Measurements from ENCODE around the gene JAK1.

Gene JAK1

DNA sequence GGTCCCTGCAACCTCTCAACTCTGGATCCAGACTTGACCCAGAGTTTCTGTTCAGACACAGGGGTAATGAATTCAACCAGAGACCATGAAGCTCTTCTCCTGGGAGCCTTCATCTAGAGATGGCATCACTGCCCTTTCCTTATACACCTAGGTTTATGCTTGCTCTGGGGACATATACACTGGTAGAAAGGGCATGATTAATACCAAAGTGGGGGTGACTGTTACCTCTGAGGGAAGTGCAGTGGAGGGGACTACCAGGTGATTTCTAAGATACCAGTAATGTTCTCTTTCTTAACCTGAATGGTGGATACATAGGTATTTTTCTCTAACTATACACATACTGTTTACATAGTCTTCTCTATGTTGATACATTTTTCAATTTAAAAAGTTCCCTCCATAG lies 48.4 kb downstream of the JAK1 start:
- no peak for DNase-seq

DNA sequence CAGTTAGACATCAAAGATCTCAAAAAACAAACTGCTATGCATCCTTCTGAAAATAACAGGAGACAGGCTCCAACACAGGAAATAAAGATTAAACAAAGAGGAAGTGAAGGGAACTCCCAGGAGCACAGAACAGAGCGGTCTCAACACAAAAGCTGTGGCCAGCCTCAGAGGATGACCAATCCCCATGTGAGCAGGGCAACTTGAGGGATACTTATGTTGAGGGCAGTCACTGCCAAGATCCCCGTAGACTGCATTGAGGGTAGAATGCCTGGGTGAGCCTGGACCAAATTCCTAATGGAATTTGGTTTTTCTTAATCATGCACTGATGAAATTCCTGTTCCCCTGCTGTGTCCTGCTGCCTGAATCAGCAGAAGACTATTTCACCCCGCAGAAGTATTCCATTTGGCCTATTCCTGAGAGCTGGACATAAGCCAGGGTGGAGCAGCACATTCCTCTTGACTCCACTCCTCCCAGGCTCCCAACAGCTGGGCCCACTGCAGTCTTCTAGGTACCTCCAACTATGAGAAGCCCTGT lies 49.0 kb downstream of the JAK1 start:
- no peak for DNase-seq

DNA sequence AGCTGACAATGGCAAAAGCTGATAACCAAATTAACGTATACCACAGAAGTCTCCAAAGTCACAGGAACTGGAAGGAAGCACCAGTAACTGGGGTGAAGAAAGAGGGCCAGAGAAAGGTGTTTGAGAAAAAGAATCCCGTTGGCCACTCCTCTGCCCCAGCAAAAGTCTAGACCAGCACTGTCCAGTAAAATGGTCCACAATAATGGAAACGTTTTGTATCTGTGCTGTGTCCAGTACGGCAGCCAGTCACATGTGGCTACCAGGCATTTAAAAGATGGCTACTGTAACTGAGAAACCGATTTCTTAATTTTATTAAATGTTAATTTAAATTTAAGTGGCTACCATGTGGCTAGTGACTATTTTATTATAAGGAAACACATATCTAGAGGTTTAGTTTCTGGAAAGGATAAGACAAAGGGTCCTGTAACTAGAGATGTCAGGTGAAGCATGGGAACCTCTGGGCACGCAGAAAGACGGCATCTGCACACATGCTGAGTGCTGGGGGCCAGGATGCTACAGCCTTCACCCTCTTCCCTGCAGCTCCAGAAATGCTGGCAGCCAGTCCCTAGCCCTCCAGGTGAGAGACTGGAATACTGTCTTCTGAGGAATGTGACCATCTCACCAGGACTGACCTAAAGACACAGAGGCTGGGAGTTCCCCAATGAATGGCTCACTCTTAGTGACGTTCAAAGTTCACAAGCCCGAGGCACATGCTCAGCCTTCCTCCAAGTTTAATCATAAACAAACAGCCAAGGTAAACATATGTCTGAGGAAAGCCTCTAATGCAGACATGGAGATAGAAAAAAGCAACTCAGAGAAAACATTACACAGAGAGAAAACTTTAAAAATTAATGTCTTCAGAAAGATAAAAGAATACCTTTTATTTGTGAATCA lies 50.7 kb downstream of the JAK1 start:
- no peak for DNase-seq

DNA sequence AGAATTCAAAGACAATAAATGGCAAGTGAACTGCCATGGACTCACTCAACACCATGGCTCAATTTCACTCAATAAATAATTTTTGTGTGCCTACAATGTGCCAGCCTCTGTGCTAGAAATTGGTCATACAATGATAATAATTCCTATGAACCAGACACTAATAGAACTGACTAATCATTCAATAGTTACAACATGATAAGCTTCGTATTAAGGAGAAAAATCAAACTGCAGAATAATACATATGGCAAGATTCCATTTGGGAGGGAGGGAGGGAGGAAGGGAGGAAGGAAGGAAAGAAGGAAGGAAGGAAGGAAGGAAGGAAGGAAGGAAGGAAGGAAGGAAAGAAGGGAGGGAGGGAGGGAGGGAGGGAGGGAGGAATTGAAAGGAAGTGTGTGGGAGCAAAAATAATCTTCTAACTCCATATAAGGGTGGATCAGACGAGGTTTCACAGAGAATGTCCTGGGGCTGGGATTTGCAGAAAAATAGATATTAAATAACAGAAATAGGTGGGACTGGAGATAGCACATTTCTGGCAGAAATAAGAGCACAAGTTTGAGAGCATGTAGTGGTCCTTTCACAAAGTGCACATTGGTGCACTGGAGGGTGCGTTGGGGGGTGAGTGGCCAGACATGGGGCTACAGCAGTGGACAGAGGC lies 52.9 kb downstream of the JAK1 start:
- DNase-seq = no peak

DNA sequence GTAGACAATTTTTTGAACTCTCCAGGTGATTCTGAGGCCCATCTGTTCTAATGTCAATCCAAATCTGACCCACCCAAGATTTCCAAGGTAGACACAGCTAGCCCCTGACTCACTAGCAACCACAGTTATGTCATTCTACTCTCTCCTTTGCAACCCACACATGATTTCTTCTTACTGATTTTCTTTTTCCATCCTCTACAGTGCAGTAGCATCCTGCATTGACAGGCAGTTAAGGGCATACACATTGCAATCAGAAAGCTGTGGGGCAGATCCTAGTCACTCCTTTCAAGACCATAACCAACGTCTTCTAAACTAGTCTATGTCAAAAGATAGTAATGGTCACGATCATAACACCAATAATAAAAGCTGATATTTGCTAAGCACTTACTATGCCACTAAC lies 54.2 kb downstream of the JAK1 start:
- no peak for DNase-seq

DNA sequence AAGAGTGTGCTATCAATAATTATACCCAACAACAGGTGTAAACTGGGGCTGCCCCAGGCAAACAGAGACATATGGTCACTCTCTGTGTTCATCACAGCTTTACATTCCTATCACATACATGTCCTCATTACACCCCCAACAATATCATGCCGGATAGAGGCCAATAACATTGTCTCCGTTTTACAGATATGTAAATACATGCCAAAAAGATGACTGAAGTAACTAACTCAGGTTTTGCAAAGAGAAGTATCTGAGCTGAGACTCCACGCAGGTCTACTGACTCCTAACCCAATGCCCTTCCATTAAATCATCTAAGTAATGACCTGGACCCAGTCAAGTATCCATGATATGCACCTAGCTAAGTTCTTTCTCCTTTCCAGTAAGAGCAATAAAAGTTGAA lies 55.0 kb downstream of the JAK1 start:
- DNase-seq = no peak

DNA sequence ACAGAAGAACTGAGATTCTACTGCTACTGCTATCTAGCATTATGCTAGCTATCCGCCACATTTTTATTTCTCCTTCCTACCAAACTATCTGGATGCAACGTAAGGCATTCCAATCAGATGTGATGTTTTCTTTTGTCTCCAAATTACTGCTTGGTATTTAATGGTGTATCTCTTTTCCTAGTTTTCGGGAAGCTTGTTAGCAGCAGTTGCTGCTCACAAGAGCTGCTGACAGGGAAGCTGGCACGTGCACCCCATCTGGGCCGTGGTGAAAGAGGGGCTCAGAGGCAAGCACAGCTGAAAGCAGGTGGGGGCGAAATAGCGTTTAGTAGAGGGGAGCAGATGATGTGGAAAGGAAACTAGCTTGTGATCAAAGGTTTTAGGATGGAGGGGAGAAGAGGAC lies 57.3 kb downstream of the JAK1 start:
- no peak for DNase-seq

DNA sequence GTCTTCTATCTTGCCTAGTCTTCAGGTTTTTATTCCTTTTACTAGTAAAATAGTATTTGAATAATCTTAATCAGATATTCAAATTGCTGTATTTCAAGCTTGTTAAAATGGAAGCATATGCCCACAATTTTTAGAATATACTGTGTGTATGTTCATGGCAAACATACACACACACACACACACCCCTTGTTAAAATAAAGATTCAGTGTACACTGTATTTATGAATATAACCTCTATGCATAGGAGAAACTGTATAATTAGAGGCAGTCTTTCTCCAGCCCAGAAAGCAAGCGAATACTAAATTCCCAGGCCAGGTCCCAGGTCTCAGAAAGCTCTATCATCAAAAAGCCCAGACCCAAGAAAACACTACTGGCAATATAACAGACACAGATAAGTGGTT lies 57.8 kb downstream of the JAK1 start:
- no peak for DNase-seq

DNA sequence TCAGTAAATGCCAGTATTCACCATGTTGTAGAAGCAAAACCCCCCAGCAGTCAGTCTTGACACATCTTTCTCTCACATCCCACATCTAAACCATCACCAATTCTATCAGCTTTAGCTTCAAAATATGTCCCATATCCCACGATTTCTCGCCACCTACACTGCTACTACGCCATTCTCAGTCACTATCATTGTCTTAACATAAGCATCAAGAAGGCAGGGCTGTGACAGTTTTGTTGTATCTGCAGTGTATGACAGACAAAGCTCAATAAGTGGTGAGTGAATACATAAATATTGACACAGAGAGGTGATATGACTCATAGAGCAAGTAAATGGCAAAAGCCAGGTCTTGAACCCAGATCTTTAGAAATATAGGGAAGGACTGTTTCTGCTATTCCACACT lies 59.9 kb downstream of the JAK1 start:
- no peak for DNase-seq

DNA sequence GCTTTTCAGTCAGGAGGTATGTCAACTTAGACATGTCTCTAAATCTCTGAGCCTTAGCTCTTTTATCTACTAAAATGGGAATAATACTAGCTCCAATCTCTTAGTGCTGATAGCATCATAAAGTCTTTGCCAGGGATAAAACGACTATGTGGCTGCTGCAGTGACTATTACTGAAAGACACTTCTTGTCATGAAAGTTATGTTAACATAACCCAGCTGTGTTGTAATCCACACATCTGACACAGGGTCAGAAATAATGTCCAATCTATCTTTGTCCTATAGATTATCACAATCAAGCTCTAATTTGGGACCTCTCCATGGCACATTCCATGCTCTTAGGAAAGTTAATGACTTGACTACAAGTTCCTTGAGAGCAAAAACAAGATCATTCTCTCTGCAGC lies 62.8 kb downstream of the JAK1 start:
- DNase-seq = no peak

DNA sequence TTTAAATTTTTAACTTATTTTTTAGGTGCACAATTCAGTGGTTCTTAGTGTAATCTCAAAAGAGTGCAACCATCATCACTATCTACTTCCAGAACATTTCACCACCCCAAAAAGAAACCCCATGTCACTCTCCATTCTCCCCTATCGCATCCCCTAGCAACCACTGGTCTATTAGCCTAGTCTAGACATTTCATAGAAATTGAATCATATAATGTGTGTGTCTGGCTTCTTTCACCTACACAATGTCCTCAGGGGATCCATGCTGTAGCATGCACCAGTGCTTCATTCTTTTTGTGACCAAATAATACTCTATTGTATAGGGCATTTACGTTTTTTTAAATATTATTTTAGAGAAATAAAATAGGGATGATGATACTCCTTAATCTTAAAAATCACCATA lies 64.7 kb downstream of the JAK1 start:
- DNase-seq = no peak

DNA sequence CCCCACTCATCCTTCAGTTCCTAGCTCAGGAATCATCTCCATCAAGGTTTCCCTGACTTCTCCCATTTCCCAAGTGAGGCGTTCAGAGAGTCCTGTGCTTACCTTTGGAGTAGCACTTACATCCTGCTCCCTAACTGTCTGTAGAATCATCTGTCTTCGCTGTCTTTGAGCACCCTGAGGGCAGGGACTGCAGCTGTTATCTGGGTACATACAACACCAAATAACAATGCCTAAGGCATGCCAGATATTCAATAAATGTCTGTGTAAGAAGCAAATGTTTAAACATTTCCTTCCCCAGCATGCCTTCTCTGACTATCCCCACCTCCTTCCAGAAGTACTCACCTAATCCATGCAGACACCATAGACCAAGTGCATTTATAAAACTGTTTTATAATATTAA lies 65.4 kb downstream of the JAK1 start:
- DNase-seq = no peak

DNA sequence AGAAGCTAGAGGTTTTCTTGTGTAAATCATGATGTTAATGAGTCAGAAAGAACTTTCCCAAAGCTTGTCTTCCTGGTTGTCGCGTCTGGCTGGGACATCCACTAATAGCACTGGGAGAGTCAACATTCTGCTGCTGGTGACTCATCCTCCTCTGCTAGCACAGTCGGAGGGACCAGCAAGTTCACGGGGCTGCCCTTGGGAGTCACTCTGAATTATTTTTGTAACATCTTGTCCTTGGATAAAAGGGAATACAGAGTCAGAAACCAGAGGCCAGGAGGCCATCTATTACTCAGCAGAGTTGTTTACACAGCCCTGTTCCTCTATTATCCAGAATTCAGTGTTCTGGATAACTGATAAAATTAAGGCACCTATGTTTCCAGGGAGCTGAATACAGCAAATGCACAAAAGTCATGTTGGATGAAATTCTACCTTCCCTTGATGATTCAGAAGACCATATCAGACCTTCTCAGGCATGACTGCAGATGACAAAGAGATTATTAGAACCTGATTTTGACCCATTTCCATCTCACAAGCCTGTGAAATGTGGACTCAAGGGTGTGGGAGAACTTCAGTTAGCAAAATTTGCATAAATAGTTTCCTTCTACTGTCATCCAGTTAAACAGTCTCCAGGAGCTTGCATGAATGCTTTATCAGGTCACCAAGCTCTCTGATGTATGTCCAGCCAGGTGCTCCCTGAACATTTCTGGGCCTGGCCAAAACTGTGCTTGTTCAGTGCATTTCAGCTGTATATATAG lies 68.1 kb downstream of the JAK1 start:
- DNase-seq = no peak

DNA sequence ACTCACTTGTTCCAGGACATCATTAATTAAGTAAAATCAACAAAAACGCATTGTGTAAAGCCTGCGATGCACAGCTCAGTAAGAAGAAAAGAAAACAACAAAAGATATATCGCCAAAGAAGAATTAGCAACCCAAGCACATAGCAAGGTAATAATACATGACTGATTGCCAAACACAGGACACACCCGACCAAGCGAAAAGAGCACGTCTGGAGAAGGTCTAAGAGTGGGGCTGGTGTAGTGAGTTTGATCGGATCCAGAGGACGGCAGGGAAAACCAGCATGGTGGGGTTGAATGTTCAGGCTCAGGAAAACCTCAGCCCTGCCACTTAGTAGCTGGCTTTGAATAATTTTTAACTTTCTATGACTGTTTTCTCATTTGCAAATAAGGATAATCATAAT lies 69.8 kb downstream of the JAK1 start:
- no peak for DNase-seq

DNA sequence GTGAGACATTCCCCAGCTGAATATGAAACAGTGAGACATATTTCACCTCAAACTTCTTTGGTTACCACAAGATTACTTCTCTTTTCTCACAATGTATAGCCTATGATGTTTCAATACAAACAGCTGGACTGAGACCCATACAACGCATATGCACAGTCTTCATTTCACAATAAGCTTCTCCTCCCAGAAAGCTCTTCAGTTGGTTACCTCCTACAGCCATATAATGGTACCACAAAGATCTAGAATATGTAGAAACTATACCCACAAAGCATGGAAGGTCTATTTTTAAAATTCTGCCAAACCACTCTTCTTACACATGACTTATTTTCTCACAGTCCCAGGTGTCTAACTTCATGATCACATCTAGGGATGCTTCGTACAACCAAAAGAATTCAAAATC lies 70.8 kb downstream of the JAK1 start:
- DNase-seq = no peak

DNA sequence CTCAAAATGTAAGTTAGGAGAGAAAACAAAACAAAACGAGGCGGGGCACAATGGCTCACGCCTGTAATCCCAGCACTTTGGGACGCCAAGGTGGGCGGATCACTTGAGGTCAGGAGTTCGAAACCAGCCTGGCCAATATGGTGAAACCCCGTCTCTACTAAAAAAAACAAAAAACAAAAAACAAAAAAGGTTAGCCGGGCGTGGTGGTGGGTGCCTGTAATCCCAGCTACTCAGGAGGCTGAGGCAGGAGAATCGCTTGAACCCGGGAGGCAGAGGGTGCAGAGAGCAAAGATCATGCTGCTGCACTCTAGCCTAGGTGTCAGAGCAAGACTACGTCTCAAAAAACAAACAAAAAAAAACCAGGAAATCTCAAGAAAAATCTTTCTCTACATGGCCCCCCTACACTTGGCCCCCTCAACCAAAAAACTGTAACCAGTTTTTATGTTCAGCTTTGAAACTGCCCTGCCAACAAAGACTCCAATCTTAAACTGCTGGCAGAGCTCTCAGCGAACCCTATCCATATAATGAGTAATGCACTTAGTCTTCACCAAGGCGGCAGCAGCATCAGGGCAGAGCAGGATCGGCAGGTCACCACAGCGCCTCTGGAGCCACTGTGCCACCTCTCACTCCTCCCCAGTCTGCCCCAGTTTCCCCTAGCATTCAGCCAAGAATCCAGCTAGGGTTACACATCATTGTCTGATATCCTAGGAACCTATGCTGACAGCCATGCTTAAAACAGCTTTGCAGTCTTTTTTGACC lies 71.7 kb downstream of the JAK1 start:
- DNase-seq = no peak

DNA sequence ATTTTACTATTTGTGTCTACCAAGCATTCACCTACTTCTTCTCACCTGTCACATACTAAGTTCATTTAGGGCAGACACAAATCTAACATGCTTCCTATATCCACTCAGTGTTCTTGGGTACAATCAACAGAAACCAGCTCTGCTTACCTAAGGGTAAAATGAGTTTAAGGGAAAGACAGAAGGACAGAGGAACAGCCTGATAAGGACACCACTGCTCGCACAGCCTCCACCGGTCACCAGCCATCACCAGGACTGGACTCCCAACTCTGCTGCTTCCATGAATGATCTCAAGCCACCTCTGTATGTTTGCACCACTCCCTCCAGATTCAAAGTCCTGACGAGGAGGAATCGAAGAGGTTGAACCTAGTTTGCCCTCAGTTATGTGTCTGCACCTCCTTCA lies 72.4 kb downstream of the JAK1 start:
- DNase-seq = no peak

DNA sequence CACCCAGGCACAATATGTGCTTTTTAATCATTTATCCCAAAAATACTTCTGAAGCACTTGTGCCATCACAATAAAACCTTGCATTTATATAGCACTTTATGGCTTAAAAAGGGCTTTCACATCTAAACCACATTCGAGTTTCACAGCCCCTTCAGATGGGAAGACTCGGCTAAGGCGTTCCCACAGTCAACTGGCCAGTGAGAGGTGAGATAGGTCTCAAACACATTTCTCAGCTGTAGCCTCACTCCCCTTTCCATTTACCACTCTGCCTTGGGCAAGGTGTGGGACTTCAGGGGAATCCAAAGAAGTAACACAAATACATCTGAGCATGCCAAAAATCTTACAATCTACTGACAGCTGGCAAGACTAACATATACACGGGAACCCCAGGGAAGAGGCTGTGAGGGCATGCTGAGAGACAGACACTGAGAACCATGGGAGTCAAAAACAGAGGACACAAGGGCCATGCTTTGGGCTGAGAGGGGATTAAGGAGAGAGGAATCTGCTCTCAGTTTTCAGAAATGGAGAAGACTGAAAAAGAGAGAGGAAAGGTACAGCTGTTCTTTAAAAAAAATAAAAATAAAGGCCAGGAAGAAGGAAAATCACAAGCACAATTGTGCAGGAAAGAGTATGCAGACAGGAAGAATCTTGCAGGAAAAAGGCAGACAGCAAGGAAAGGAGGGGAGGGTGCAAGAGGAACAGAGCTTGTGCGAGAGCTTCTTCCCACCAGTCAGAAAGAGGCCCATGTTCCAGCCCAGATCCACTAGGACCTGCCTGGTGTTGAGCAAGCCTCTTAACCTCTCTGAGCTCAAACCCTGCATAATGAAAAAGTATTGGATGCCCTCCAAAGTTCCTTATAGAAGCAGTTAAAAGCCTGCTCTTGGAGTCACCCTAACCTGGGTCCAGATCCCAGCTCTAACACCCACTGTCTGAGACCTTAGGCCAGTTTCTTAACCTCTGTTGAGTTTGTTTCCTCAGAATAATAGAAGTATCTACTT lies 73.5 kb downstream of the JAK1 start:
- DNase-seq = no peak

DNA sequence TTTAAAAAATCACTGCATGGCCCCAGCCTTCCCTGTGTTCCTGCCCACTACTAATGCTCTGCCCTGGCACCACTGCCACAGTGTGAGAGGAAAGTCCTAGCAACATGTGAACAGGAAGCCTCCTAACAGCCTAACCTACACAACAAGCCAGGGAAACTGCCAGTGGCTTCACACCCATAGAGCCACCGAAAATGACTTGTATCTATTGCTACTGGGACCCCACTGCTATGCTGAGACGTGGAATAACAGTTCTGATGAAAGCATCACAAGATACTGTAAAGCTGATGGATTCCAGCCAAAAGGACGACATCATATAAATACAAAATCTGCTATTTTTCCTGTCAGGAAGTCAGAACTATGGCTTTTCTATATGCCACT lies 74.9 kb downstream of the JAK1 start:
- no peak for DNase-seq

DNA sequence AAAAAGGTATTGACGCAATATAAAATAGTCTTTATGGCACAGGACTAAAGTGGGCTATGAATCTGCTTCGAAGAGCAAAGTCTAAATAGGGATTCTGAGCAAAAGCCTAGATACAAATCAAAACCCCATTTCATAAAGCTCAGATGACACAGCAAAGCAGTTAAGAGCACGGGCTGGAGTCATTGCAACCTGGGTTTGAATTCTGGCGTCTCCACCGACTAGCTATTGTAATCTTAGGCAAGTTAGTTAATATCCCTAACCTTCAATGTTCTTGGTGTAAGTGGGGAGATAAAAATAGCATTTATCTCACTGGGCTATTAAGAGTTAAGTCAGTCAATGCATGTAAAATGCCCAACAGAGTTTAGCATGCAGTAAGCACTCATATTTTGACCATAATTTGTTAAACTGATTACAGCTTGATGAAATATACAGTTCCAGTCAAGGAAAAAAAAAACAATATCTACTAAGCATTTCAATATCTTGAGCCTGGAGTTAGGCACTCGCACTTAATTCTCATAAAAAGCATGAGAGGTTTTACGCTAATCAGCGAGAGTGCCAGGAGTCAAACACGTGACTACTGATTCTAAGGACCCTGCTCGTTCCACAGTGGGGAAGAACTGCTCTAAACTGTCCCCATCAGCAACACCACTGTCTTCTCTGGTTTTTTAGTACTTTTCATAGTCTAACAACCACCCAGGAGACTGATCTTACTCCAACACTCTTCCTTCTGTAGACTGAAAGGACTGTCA lies 75.5 kb downstream of the JAK1 start:
- DNase-seq = no peak
